SU-DHL-6 (cell line): ENCODE measurements around the gene KCNH8.

Experiments used
- H2AFZ ChIP-seq: fragments of 200-600 bp; sonication (generic); 2 replicates; pipeline ENCODE4 v1.6.1; 2014; ENCODE audit warnings: low read depth, mild to moderate bottlenecking, moderate library complexity, mixed read lengths, antibody characterized with exemption, low read length; ENCODE audit not compliant: severe bottlenecking
- H3F3A ChIP-seq: fragments of 200-600 bp; shearing (Covaris generic); 2 replicates; pipeline ENCODE4 v1.6.0; 2016; ENCODE audit warnings: antibody characterized with exemption, mild to moderate bottlenecking; ENCODE audit not compliant: insufficient read depth
- H3K27ac ChIP-seq: fragments of 200-600 bp; sonication (generic); 2 replicates; pipeline ENCODE4 v1.5.1; 2016; ENCODE audit warnings: low read depth, mild to moderate bottlenecking, low read length, moderate library complexity, mixed read lengths
- H3K27me3 ChIP-seq: fragments of 200-600 bp; sonication (generic), shearing (Covaris generic); 2 replicates; pipeline ENCODE4 v1.6.0; 2014; ENCODE audit warnings: mild to moderate bottlenecking, low read length
- H3K36me3 ChIP-seq: fragments of 200-600 bp; sonication (generic); 2 replicates; pipeline ENCODE4 v1.6.1; 2014; ENCODE audit warnings: mild to moderate bottlenecking, low read length, mixed read lengths
- H3K4me2 ChIP-seq: fragments of 300-600, 200-600 bp; shearing (Covaris generic), sonication (generic); 2 replicates; pipeline ENCODE4 v1.6.0; 2014; ENCODE audit warnings: low read length, low read depth, mild to moderate bottlenecking; ENCODE audit not compliant: poor library complexity, severe bottlenecking
- H3K4me3 ChIP-seq: fragments of 200-600 bp; sonication (generic); 2 replicates; pipeline ENCODE4 v1.5.1; 2014; ENCODE audit warnings: antibody characterized with exemption, low read length, mild to moderate bottlenecking, mixed read lengths; ENCODE audit not compliant: insufficient read depth, poor library complexity, severe bottlenecking
- H3K79me2 ChIP-seq: fragments of 200-600 bp; sonication (generic); 2 replicates; pipeline ENCODE4 v1.6.1; 2014; ENCODE audit warnings: mild to moderate bottlenecking, low read length, moderate library complexity; ENCODE audit not compliant: insufficient read depth
- H3K9ac ChIP-seq: fragments of 200-600 bp; sonication (generic); 2 replicates; pipeline ENCODE4 v1.7.0; 2014; ENCODE audit warnings: mild to moderate bottlenecking, low read length
- H3K9me2 ChIP-seq: fragments of 200-600 bp; sonication (generic); replicated peaks from 2 replicates; pipeline ENCODE4 v1.6.1; 2014; ENCODE audit warnings: low read length; ENCODE audit not compliant: insufficient read depth
- H3K9me3 ChIP-seq: fragments of 200-600 bp; sonication (generic); 2 replicates; pipeline ENCODE4 v1.6.1; 2014; ENCODE audit warnings: low read length, mixed read lengths; ENCODE audit not compliant: insufficient read depth
- H4K20me1 ChIP-seq: fragments of 200-600 bp; sonication (generic); 2 replicates; pipeline ENCODE4 v1.6.1; 2014; ENCODE audit warnings: low read depth, mild to moderate bottlenecking, antibody characterized with exemption, low read length, moderate library complexity, mixed read lengths
- CTCF ChIP-seq: fragments of 200-600 bp; sonication (generic); IDR thresholded peaks from one replicate; pipeline ENCODE4 v1.5.1; 2017; ENCODE audit warnings: antibody characterized with exemption, mild to moderate bottlenecking, low read length, moderate library complexity; ENCODE audit not compliant: insufficient read depth, poor library complexity, severe bottlenecking
- EZH2phosphoT487 ChIP-seq: fragments of 200-600 bp; sonication (generic), shearing (Covaris generic); conservative IDR thresholded peaks from 2 replicates; pipeline ENCODE4 v1.6.1; 2018; ENCODE audit warnings: mild to moderate bottlenecking, antibody characterized with exemption, low read length, moderate library complexity, mixed read lengths

Gene KCNH8

GRCh38 chr3:19293295-19293694 is 145.0 kb downstream of the KCNH8 start:
- Histone ChIP-seq H3K9ac (no peak overlapping the region), H4K20me1 (no peaks in the 10 kb centered on the region), H2AFZ (no peak overlapping the region), H3K4me3 (no peak overlapping the region), H3K79me2 (no peaks in the 10 kb centered on the region), H3F3A (no peaks in the 10 kb centered on the region), H3K4me2 (no peak overlapping the region), H3K9me2 (no peaks in the 10 kb centered on the region), H3K36me3 (no peaks in the 10 kb centered on the region), H3K9me3 (no peaks in the 10 kb centered on the region), H3K27me3 (no peaks in the 10 kb centered on the region), H3K27ac (no peak overlapping the region)
- TF ChIP-seq CTCF (no peak), EZH2phosphoT487 (no peak)

GRCh38 chr3:19295208-19295607 is 146.9 kb downstream of the KCNH8 start:
- H3K36me3 ChIP-seq: no peaks in the 10 kb centered on the region
- TF ChIP-seq CTCF: no peak
- no peak for TF ChIP-seq EZH2phosphoT487
- H3K9ac ChIP-seq: no peak overlapping the region
- H3K9me2 ChIP-seq: no peaks in the 10 kb centered on the region
- H3K79me2 ChIP-seq: no peaks in the 10 kb centered on the region
- H3F3A ChIP-seq: no peaks in the 10 kb centered on the region
- H3K27me3 ChIP-seq: no peaks in the 10 kb centered on the region
- no peak overlapping the region for H3K4me3 ChIP-seq
- no peaks in the 10 kb centered on the region for H4K20me1 ChIP-seq
- no peaks in the 10 kb centered on the region for H3K9me3 ChIP-seq
- H3K27ac ChIP-seq: no peak overlapping the region
- no peak overlapping the region for H3K4me2 ChIP-seq
- H2AFZ ChIP-seq: no peak overlapping the region

GRCh38 chr3:19331931-19332330 is 183.6 kb downstream of the KCNH8 start:
- H3F3A ChIP-seq: no peaks in the 10 kb centered on the region; the same call in 1 of the 2 replicates
- no peak overlapping the region for H3K4me2 ChIP-seq
- no peak overlapping the region for H3K4me3 ChIP-seq
- H3K36me3 ChIP-seq: no peaks in the 10 kb centered on the region
- no peak overlapping the region for H2AFZ ChIP-seq
- H3K9me2 ChIP-seq: no peaks in the 10 kb centered on the region
- H4K20me1 ChIP-seq: no peaks in the 10 kb centered on the region
- TF ChIP-seq EZH2phosphoT487: no peak
- TF ChIP-seq CTCF: no peak
- H3K9ac ChIP-seq: no peak overlapping the region
- H3K79me2 ChIP-seq: no peaks in the 10 kb centered on the region
- H3K9me3 ChIP-seq: no peaks in the 10 kb centered on the region
- no peaks in the 10 kb centered on the region for H3K27me3 ChIP-seq
- no peak overlapping the region for H3K27ac ChIP-seq
